Fibroblast of lung (primary cell): ENCODE results near the gene HIPK4.

Experiments
- EZH2 ChIP-seq: IDR thresholded peaks from 2 replicates; pipeline ENCODE4 v1.5.1; 2012; ENCODE audit warnings: low read length, control low read depth, mild to moderate bottlenecking; ENCODE audit errors: missing control alignments
- TF ChIP-seq, protein P1 (sequence below), 2 donors: IDR thresholded peaks in 1 of 2; conservative IDR thresholded peaks in 1 of 2; 1 replicate in 1 of 2; 2 replicates in 1 of 2; pipeline ENCODE4 v1.5.1; 2011 to 2012; ENCODE audit warnings: low read length in 2 of 2, control low read depth in 1 of 2, inconsistent platforms in 1 of 2, low read depth in 1 of 2, mild to moderate bottlenecking in 1 of 2

DNA sequence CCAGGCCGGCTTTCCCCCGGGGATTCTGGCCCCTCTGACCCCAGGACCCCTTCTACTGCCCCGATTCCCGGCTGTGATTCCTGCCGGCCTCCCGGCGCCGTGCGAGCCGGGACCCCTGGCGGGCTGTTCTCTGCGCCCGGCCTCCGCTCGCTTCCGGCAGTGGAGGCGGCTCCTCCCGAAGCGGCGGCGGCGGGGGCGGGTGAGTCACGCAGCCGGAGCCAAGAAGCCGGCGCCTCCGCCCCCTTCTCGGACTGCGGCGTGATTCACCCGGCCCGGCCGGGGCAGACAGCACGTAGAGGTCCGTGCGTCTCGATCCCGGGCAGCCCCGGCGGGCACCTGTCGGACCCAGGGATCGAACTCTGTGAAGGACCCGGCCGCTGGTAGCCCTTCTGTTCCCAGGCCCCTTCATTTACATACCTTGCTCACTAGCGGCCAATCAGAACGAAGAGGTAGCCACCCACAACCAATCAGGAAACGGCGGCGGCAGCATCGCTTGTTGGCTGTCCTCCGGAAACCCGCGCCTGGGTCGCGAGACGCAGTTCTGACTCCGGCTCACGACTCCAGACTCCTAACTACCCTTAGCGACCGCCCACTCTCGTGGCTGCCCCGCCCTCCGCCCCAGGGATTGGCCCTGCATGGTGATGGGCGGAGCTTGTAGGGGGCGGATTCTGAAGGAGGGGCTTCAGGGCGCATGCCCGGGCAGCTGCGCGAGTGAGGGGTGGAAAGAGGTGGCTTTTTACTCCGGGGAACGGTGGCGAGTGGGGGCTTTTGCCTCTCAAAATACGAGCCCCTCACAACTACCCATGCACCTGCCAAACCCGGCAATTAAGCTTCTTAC is 35.7 kb upstream of the HIPK4 start, which contains the start of gene SERTAD1:
- TF ChIP-seq, protein P1, sequence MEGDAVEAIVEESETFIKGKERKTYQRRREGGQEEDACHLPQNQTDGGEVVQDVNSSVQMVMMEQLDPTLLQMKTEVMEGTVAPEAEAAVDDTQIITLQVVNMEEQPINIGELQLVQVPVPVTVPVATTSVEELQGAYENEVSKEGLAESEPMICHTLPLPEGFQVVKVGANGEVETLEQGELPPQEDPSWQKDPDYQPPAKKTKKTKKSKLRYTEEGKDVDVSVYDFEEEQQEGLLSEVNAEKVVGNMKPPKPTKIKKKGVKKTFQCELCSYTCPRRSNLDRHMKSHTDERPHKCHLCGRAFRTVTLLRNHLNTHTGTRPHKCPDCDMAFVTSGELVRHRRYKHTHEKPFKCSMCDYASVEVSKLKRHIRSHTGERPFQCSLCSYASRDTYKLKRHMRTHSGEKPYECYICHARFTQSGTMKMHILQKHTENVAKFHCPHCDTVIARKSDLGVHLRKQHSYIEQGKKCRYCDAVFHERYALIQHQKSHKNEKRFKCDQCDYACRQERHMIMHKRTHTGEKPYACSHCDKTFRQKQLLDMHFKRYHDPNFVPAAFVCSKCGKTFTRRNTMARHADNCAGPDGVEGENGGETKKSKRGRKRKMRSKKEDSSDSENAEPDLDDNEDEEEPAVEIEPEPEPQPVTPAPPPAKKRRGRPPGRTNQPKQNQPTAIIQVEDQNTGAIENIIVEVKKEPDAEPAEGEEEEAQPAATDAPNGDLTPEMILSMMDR (conservative IDR thresholded peaks at IDR 0.05 in 1 of 2, IDR thresholded peaks at IDR 0.05 in 1 of 2; ENCODE audit: low read depth in 1 of 2, low read length in 2 of 2): peak; percentile 51 to 66
- no peak for TF ChIP-seq EZH2
